NCI-H1105 treated with DMSO at 0.1 percent for 48 hours (cell line): ENCODE data around the gene LRRFIP1.

Experiments
- DNase-seq: peaks from one replicate; lab custom pipeline; 2025; lab: John Stamatoyannopoulos, UW

The LRRFIP1 gene

DNA sequence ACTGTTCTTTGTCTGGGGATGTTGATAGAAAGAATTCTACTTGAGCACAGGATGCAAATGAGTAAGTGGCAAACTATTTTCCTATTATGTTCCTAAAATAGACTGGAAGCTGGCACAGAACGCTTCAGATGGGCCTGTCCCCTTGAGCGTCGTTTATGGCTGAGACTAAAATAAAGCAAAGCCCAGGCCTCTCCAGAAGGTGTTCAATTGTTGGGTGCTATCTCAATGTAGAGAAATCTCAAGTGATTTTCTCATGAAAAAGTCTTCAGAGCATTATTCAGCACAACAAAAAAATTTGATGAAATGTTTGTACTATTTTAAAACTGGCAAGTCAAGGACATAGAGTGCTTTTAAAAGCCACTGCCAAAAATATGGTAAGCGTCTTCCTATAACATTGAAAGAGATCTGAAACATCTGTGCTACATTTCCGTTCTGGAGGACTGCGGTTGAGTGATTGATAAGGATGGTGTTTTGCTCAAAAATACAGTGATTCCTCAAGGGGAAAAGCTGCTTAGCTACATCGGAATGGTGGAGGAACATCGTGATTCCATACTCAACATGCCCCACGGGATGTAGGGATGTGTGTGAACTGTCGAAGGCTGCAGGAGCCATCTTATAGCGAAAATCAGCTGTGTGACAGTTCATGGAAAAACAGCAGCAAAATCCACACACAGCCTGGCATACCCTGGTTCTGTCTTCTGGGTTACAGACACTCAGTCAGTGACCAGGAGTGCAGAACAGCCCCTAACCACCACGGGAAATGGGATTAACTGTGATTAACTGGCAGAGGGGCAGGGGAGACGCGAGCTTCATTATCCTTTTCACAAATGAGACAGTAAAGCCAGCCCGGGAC lies 10.4 kb upstream of the LRRFIP1 start:
- no peak for DNase-seq

DNA sequence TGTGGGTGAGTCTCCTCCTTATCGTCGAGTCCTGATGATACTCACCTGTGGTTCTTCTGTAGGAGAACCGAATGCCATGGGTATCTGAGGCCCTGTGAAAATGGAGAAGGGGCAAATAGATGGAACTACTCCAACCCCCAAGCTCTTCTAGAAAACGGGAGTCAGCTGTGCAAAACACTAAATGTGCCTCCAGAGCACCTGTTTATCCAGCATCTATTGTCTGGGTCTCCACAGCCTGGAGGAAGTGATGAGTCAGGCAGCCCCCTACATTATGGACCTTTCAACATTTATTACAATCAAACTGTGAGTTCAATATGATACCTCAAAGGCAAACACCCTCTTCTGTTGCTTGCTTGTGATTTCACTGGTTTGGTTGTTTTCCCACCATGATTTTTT lies 9.8 kb upstream of the LRRFIP1 start:
- no peak for DNase-seq

DNA sequence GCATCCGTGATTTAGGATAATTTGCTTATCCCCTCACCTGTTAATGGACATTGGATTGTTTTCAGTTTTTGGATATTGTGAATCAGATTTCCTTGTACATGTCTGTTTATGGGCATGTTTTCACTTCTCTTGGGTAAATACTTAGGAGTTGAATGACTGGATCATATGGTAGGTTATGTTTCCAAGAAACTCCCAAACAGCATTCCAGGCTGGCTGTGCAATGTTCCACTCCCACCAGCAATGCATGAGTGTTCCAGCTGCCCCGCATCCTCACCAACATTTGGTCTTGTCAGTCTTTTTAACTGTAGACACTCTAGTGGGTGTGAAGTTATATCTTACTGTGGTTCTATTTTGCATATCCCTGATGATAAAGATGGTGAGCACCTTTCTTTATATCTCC lies 8.9 kb upstream of the LRRFIP1 start:
- no peak for DNase-seq

DNA sequence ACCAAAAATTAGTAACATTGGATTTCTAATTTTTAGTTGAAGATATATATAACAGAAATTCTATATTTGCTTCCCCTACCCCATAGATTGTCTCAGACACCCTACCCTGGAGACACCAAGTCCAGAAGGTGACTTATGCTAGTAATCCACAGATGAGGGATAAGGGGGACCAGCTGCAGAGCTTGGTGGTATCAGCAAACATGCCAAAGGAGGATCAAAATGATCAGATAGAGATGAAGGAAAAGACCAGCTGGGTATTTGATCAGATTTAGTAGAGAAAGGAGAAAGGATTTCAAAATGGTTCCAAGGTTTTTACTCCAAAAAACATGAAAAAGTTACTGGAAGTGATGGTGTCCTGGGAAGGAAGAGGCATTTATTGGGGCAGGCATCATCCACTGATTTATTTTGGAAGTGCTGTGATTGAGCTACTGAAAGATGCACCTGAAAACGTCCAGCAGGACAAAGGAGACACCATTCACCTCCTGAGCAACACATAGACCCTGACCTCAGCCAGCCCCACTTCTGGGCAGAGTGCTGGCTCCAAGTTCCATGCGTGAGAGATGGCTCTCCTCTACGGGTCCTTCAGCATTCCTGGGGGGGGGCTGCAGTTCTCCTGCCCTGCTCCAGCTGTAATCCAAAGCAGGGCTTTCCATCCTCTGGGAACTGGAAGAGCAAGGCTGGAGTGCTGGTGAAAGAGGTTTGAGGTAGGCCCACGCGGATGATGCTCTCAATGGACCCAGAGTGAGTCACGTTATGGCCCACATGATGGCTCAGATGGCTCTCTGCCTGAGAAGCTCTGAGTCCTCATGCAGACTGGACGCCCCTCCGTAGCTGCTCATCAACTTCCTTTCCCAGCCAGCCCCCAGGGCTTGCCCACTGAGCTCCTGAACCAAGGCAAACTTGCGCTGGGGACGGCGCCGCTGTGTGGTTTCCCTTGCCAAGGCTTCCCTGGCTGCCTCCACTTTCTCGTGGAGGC lies 3.7 kb upstream of the LRRFIP1 start:
- DNase-seq = no peak

DNA sequence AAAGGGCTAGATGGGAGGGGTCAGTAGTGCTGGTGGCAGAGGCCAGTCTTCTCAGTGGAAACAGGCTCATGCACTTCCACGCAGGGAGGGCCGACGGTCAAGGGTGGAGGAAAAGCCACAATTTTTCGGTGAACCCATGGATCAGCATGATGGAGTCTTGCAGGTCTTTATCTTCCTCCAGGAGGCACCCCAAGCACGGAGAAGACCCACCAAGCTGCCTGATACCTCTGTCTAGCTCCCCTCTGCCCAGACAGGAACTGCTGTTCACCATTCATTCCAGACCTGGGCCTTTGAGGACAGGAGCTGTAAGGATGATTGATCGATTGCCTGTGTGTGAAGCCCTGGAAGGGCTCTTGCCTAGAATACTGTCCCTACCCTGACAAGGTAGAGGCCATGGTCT lies 2.8 kb upstream of the LRRFIP1 start:
- no peak for DNase-seq

DNA sequence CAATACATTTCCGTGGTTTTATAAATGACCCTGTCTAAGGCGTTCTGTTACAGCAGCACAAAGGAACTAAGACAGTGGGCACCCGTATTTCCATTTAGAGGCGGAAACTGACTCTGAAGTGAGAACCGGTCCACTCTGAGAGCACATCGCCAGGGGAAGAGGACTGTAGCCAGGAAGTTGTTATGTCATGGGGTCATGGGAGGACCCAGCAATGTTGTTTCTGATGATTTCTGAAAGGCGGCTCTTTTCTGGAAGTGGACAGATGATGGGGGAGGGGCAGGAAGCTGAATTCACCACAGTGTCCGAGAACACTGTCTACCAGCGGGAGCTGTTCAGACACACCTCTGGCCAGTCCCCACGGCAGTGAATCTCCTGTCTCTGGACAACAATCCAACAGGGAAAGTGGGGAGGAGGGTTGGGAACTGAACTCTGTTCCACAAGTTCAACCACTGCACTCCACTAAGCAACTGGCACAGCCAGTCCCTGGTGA lies 2.1 kb upstream of the LRRFIP1 start:
- DNase-seq = no peak

DNA sequence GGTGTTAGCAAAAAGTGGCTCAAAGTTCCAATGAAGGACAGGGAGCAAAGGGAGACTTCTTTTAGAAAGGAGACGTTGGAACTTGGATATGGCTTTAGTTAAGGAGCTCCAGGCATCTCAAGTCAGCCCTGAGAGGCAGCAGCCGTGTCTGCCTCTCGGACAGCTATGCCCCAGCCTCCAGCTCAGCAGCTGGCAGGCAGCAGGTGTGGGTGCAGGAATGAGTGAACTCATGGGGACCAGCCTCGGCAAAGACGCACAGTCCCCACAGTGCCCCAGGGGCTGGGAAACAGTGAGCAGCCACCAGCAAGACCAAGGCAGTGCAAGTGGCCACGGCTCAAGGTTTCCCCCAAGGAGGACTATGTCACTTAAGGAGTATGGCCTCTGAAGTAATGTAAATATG lies 1.6 kb upstream of the LRRFIP1 start:
- no peak for DNase-seq

DNA sequence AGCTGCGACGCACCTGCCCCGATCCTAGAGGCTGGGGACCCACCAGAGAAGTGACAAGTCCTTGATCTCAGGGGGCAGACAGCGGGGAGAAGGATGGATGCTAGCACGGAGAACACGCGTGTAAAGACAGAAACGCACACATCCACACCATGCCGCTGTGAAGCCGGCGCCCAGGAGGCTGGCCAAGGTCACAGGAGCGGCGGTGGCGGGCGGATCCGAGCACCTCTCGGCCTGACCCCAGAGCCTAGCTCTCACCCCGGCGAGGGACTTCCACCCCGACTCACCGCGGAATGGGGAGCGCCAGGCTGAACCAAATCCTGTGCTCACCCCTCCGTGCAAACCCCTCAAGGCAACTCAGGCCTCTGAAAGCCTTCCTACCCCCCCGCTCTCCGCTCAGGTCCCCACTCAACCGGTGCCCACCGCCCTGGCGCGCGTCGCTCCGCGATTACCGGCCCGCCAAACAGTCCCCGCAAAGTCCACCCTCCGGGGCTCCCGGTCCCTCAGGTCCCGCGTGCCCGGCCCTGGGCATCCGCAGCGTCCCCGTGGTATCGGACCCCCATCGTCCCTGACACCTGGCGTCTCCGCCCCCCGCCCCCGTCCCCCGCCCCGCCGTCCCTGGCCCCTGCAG lies 460 bp upstream of the LRRFIP1 start:
- no peak for DNase-seq

DNA sequence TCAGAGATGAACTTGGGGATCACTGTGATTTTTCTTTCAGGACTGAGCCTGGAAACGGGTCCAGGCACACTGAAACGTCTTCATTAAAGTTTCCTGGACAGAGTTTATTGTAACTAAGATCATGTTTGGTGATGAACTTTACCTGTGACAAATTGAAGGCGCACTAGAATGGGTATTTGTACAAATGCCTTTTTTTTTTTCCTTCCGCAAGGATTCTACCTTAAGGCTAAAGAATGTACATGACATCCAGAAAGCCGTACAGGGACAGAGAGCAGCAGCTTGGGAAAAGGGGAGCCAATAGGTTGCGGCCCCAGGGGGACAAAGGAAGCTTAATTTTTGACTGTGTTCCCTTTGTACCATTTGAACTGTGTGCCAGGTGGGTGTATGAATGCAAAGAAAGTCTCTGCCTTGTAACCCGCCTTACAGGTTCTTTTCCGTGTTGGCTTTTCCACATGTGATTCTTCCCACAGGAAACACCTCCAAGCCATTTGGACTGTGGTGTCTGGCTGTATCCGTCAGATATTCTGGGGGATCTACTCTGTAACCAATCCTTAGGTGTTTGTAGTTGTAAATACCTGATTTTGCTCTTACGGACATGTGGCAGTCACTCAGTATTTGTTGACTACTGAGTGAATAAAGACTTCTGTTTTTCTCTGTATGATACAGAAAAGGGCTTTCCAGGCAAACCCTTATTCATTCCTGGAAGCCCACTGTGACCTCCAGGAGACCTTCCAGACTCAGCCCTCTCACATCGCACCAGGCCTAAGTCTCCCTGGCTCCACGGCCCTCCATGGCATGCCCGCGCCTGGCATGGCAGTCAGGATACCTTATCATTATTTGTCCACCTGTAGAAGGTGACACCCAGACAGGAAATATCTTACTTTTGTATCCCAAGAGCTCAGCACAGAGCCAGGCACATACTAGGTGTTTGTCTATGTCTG lies 1.1 kb downstream of the LRRFIP1 start:
- DNase-seq = no peak

DNA sequence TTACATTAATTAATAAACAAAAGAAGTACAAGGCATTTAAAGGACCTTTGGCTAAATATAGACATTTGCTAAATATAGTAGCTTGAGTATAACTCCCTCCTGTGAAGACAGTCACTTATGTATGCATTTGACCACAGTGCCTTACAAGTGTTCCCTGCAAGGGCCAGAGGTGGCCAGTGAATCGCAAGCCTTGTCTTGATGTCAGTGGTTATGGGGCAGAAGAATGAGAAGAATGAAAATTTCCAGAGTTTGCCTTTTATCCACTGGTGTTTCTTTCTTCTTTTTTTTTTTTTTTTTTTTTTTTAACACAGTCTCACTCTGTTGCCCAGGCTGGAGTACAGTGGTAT lies 1.8 kb downstream of the LRRFIP1 start:
- no peak for DNase-seq

DNA sequence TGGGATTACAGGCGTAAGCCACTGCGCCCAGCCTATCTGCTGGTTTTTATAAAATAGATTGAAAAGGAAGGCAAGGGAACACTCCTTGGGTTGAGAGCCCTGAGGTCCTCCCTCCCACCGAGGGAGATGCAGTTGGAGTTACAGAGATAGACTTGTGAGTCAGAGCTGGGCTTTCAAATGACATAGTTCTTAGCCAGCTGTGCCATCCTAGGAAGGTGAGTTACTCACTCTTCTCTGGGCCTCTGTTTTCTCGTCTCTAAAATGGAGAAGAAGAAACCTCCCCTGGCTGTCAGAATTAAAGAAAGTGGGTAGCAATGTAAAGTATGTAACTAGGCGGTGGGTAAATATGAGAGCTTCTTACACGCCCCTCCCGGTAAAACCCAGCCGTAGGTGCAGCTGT lies 2.4 kb downstream of the LRRFIP1 start:
- DNase-seq = no peak

DNA sequence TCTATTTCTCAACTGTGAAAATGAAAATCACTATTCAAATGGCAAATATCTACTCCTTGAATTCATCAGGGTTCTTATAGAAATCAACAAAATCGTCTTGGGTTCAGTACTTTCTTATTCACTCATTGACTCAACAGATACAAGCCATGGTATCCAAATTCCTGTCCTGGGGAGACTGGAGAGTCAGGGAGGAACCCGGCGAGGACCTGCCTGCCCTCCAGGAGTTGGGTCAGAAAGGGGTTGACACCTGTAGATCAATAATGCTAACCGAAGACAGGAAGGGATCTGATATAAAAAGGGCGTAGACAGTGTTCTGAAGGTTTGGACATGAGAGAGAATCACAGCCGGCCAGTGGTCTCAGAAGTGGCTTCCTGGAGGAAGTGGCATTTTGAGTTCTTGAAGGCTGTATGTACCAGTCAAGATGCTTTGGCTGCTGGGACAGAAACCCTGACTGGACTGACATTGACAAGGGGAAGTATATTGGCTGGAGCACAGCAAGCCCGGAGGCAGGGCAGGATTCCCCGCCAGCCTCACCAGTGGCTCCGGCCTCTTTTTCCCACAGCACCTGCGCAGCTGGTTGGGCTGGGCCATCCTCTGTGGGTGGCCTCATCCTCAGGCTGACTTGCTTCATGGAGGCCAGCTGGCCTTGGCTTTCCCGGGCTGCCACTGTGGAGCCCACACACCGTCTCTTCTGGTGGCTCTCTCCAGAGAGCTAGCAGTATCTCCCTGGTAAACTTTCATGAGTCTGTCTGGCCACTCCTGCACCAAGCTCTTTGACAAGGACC lies 3.0 kb downstream of the LRRFIP1 start:
- DNase-seq = no peak

DNA sequence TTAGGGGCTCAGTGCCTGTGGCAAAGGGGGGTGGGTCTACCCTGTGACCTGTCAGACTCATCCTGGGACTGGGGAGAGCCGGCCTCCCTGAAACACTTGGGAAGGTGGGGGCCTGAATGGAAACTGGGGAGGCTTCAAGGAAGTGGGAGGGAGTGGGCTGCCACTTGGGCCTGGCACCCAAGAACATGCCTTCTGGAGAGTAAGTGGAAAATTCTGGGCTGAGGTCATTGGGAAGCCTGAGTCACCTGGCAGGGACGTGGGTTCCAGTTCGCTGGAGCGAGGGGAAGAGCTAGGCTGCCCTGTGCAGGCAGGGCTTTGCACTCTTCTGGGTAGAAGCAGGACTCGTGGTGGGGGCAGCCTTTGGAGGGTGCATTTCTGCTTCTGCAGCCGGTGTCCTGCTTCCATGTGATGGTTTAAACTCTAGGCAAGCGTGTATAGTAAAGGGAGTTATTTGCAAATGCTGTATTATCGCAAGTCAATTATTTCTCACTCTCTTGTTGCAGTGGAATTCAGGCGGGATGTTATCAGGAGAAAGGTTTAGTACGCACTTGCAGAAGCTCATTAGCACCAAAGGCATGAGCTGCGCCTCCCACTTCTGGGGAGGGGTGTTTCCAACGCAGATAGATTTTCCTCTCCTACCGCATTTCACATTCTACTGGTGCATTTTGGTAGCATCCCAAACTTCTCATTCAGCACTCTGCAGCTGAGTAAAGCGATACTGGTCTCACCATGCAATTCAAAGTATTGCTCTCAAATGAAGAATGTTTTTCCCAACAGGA lies 3.8 kb downstream of the LRRFIP1 start:
- DNase-seq = no peak

DNA sequence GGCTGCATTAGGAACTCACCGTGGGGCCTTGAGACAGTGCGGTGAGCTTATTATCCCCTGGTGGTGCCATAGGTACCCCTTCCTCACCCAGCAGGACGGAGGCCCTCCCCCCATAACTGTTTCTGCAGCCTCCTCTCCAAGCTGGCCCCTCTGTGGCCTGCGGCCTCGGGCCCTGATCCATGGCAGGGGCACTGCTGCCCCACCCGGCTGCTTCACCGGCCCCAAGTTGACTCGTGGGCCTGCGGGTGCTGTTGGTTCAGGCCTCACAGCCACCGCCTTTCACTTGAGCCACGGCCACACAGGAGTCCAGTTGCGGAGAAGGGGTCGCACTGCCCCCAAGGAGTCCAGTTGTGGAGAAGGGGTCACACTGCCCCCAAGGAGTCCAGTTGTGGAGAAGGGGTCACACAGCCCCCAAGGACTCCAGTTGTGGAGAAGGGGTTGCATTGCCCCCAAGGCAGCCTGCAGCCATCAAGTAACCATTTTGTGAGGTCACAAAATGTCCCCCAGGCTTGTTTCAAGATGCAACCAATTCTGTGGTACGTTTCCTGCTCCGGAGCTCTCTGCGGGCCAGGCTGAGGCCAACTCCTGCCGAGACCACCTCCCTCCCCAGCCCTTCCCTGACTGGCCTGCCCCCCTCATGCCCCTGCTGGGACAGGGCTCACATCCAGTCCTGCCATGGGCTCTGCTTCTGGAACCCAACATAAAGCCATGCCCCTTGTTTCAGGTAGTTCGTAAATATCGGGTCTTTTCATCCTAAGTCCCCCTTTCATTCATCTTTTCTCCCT lies 4.6 kb downstream of the LRRFIP1 start:
- DNase-seq = no peak

DNA sequence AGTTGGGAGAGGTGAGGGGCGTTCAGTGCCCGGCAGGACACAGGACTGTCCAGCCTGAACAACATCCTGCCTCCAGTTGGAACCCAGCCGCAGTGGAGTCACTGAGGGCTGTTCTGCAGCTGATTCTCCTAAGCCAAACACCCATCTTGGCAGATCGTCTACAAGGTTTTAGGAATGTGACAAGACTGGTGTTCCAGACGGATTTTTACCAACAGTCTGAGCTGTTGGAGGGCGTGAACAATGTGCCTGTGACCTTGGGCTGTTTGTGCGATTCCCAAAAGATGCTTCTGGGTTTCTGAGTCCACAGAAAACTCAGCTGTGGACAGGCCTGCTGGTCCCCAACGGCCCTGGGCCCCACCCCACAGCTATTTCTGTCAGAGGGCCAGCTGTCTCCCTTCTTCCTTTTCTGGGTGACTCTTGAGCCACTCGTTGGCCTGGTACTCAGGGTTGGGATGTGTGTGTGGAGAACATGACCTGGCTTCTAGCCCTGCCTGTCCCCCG lies 5.7 kb downstream of the LRRFIP1 start:
- DNase-seq = no peak

DNA sequence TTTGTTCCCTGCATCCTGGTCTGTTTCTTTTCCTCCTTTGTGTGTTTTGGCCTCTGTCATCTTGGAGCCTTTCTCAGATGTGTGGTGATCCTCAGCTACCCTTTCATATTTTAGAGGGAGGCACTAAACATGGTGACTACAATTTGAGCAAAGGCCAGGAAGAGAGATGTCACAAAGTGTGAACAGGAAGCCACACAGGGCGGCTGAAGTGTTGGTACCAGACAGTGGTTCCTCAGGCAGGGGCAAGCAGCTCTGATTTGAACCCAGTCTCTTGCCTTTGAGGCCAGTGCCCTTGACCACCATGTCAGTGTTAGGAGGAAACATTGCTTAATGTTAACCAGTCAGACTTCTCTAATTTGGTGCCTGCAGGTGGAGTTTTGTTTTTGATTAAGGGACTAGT lies 9.2 kb downstream of the LRRFIP1 start:
- no peak for DNase-seq

DNA sequence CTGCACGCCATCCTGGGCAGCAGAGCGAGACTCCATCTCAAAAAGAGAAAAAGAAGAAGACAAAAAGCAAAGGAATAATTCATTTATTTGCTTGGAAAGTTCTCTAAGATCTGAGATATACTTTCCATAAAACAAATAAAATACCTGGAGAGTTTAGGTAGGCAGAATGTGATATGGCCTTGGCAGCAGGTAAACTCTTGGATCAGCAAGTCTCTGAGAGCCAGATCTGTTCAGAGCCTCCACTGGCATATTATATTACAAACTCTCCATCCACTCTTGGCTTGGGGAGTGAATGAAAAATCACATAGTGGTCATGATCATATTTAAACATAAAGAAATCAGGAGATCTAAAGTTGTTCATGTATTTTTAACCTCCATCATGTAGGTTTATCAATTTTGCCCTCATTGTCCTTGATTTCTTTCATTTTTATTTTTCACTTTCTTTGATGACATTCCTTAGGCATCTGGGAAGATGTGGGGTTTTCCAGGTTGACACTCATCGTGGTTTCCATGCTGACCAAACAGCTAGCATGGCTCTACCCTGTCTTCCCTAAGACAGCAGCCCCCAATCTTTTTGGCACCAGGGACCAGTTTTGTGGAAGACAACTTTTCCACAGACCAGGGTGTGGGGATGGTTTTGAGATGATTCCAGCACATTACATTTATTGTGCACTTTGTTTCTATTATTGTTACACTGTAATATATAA lies 10.2 kb downstream of the LRRFIP1 start:
- DNase-seq = no peak

DNA sequence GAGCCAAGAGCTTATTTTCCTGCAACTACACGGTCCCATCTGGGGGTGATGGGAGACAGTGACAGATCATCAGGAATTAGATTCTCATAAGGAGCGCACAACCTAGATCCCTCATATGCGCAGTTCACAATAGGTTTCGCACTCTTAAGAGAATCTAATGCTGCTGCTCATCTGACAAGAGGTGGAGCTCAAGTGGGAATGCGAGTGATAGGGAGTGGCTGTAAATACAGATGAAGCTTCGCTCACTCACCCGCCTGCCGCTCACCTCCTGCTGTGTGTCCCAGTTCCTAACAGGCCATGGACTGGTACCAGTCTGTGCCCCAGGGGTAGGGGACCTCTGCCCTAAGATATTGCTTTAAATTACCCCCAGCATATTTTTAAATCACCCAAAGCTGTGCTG lies 10.8 kb downstream of the LRRFIP1 start:
- no peak for DNase-seq
